ENCODE measurements around the gene ELN.
"Not testable (repeated sequence)": the region's sequence is repeated elsewhere in the genome, so short reads cannot be mapped to it uniquely, and the experiment has no call there.

- not testable (repeated sequence) for TF ChIP-seq CTCF, POLR2A (IDR thresholded peaks at IDR 0.05)
Measured at GRCh38 chr7:74046581-74046980, 18.6 kb downstream of the ELN start.
